ENCODE data around the gene GNGT2.

Gene GNGT2

DNA sequence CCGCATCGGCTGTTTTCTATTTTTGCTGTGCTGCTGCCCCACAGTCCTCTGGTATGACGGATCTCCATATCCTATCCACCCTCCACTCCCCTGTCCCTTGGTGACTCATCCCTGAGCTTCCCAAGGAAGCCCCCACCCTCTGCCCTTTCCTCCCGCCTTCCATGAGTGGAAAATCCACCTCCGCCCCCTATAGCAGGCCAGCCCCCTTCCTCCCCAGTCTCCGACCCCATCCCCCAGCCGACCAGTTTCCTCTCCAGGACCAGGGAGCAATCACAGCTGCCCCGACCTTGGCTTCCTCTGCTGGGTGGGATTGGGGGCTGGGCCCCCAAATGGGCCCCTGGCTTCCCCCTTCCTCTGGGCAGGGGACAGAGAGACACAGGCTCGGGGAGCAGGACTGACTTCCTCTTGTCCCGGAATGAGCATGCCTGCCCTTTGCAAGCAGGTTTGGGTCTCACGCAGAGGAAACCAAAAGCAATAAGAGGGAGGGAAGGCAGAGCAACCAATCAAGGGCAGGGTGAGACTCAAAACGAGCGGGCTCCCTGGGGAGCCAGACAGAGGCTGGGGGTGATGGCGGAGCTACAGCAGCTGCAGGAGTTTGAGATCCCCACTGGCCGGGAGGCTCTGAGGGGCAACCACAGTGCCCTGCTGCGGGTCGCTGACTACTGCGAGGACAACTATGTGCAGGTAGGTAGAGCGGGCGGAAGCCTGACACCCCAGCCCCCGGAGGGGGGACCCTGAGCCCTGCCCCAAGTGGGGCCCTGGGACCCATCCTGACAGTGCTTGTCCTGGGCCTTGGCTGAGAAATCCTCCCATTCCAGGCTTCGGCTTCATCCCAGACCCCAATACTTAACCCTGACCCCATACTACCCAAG, at the start of gene GNGT2, which contains the start of gene ABI3:
GNGT2 (minus strand) TSS at position 417 of the 872 bp plus-strand sequence. CDS start 3,152 bp downstream, outside the sequence.
ABI3 (plus strand) TSS at position 550 of the 872 bp plus-strand sequence; CDS start at position 568, 18 bp downstream.
- peak; percentile 48 to 62 for DNase-seq

DNA sequence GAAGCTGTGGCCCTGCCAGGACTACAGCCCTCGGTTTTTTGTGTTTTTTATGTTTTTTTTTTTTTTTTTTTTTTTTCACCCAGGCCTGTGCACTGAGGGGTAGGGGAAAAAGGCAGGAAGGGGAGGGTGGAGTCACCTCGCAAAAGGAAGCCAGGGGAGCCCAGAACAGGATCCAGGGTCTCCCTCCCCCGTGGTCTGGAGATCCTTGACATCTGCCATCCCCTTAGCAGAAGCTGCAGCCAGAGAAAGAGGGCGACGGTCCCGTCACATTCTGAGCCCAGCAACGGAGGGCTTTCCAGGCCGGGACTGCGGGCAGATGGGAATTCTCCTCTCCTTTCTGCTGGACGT, 49.3 kb upstream of the GNGT2 start:
- no peak for DNase-seq

DNA sequence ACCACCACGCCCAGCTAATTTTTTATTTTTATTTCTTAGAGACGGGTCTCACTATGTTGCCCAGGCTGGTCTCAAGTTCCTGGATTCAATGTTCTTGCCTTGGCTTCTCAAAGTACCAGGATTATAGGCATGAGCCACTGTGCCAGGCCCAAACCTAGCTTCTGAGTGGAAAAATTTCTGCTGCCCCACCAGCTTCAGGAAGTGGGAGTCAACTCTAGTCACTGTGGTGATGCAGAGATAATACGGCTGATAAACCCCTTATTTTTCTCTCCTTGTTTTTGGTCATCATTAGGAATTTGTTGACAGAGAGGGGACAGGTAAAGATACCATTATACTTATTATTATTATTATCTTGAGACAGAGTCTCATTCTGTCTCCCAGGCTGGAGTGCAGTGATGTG, 48.0 kb upstream of the GNGT2 start:
- DNase-seq = no peak

DNA sequence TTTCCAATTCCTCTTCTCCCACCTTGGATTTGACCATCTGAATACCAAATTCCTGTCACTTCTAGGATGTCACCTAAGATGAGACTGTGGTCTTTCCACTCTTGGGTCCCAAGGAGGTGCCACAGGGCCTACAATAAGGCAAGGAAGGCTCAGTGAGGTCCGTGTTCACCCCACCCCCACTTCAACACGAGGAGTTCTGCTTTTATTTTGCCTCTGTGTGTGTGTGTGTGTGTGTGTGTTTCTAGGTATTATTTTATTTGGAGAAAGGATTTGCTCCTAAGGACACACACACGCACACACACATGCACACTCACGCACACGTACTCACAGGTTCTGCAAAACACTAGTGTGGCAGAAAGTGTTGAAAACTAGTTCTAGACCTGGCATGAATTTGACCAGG, 44.8 kb upstream of the GNGT2 start:
- no peak for DNase-seq

DNA sequence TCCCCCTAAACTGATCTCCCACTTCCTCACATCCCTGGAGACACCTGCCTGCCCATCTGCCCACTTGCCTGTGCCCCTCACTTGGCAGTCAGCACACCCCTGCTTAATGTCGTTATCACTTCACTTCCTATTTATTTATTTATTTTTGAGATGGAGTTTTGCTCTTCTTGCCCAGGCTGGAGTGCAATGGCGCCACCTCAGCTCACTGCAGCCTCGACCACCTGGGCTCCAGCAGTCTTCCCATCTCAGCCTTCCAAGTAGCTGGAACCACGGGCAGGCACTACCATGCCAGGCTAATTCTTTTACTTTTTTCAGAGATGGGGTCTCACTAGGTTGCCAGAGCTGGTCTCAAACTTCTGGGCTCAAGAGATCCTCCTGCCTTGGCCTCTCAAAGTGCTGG, 43.7 kb upstream of the GNGT2 start:
- no peak for DNase-seq

DNA sequence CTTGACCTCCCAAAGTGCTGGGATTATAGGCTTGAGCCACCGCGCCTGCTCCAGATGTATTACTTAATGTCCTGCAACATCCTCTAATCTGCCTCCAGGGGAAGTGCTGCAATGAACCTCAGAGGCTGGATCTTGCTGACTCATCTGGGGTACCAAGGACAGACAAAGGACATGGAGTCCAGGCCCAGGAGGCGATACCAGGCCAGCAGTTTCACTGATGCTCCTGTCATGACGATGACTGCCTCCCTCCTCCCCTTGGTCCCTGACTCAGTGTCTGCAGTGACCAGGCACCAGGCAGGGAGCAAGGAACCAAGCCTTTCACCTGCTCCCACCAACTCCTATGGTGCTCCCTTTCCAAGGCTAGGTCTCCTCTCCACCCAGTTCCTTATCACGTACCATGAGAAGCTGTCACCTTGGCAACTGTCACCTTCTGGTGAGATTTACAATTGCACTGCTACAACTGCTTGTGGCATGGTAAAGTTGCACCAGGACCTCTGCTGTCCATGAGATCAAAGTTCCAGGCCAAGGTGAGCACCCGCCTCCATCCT, 41.8 kb upstream of the GNGT2 start:
- DNase-seq = peak; percentile 95 to 96

DNA sequence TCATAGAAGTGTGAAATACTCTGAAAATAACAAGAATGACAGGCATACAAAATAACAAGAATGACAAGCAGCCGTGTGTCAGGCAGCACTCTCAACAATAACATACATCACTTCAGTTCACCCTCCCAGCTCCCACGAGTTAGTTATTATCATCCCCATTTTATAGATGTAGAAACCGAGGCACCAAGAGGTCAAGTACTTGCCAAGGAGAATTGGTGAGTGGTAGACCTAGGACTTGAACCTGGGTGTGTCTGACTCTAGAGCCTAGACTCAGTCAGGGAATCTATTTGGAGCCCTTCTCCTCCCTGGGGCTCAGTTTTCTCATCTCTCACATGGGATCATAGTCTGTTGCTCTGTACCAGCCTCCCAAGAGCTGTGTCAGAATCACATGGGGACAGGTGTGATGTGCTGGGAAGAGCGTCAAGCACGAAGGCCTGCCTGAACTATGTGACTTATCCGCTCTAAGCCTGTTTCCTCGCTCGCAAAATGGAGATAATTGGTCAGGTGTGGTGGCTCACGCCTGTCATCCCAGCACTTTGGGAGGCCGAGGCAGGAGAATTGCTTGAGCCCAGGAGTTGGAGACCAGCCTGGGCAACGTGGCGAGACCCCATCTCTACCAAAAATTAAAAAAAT, 39.6 kb upstream of the GNGT2 start:
- DNase-seq = no peak

DNA sequence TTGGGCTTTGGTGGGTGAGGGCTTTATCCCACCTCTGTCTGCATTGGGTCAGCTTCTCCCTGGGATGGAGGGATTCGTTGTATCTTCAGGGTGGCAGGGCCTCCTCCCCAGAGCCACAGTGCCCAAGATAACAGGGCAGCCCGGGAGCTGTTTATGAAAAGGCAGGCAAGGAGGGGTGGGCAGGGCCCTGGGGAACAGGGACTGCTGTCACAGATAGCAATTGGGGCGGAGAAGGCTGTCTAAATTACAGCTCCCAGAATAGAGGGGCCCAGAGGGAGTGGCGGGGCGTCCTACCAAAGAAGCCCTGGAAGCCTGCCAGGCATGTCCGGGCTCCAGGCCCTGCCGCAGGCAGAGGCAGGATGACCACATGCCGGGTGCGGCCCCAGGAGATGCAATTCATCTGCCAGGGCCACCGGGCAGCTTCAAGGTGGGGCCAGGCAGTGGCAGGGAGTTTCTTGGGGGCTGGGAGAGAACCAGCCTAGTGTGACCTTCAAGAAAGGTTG, 39.0 kb upstream of the GNGT2 start:
- no peak for DNase-seq

DNA sequence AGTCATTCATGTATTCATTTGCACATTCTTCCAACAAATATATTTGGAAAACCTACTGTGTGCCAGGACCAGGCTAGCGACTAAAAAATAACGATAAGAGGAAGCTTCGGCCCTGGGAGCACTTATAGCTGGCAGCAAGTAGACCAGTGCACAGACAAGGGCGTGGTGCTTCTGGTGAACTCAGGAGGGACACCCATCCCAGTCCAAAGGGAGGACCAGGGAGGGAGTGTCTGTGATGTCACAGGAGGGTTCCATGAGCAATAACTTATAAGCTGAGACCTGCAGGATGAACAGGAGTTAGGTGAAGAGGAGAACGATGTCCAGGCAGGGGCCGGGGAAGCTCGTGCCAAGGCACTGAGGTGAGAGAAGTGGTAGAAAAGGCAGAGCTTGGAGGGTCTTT, 37.6 kb upstream of the GNGT2 start:
- no peak for DNase-seq

DNA sequence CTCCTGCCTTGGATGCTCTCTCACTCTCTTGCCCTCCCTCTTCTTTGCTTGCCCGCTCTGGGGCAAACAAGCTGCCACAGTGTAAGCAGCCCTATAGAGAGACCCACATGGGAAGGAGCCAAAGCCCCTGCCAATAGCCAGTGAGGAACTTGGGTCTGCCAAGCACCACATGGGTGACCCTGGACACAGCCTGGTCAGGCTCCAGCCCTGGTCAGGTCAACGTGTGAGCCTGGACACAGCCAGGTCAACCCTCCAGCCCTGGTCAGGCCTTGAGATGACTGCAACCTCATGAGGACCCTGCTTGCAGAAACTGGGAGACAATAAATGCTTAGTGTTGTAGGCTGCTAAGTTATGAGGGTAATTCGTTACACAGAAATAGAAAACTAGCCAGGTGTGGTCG, 34.5 kb upstream of the GNGT2 start:
- no peak for DNase-seq

DNA sequence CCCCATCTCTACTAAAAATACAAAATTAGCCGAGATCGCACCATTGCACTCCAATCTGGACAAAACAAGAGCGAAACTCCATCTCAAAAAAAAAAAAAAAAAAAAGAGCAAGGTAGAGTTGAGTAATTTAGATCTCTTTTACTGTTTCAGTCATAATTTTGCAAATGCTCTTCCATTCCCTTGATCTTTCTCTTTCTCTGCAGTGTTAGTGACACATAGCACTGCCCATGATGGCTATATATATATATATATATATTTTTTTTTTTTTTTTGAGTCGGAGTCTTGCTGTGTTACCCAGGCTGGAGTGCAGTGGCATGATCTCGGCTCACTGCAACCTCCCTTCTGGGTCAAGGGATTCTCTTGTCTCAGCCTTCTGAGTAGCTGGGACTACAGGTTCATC, 32.4 kb upstream of the GNGT2 start:
- DNase-seq = no peak

DNA sequence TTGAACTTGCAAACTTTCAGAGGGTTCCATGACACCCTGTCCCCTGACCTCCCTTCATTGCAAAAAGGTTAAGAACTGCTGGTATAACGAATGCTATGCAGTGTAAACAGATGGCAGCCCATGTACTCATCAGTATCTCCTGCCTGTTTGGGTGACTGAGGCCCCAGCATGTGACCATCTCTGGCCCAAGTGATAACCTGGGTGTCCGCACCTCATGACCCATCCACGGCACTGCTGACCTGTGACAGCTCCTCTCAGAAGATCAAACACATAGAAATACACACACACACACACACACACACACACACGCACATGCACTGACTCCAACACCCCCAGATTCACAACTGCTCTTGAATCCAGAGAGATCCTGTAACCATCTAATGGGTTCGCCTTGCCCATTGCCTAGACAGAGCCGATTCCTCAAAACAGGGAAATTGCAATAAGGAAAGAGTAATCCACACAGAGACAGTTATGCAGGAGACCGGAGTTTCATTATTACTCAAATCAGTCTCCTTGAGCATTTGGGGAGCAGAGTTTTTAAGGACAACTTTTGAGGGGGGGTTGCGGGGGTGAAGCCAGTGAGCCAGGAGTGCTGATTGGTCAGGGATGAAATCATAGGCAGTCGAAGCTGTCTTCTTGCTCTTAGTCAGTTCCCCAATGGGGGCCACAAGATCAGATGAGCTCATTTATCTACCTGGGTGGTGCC, 31.5 kb upstream of the GNGT2 start:
- no peak for DNase-seq

DNA sequence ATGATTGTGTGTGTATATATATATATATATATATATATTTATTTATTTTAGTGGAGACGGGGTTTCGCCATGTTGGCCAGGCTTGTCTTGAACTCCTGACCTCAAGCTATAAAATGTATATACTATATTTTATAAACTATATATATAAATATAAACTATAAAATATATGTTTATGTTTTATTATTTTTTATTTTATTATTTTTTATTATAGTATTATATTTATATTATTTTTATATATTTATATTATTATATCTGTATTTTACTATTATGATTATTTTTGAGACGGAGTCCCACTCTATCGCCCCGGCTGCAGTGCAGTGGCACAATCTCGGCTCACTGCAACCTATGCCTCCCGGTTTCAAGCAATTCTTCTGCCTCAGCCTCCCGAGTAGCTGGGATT, 30.7 kb upstream of the GNGT2 start:
- no peak for DNase-seq

DNA sequence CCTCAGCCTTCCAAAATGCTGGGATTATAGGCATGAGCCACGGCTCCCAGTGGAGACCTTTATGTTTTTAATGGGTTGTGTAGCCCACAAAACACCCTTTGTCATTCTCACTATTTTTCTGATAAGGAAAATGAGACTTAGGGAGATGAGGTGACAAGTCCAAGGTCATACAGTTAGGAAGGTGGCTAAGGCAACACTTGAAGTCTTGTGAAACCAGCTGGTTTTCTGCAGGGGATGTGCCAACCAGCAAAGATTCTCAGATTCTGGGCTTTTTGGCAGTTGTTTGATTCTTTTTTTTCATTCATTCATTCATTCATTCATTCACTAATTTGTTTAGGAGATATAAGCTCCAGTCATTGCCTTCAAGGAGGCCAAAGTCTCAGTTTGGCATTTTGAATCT, 30.2 kb upstream of the GNGT2 start:
- DNase-seq = no peak

DNA sequence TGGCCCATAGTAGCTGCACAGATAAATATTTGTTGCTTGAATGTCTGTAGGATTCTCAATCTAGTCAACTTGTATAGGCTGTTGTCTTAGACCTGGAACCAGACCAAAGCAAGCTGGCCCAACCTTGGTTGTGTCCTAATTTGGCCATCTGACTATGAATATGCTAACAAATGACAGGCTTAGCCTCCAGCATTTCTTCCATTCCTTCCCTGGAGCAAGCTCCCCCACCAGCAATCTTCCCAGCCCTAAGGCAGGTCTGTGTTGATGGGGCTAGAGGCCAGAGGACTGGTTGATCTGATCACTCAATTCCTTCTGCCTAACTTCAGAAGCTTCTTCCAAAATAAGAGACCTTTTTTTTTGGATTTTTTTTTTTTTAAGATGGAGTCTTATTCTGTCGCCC, 29.6 kb upstream of the GNGT2 start:
- no peak for DNase-seq

DNA sequence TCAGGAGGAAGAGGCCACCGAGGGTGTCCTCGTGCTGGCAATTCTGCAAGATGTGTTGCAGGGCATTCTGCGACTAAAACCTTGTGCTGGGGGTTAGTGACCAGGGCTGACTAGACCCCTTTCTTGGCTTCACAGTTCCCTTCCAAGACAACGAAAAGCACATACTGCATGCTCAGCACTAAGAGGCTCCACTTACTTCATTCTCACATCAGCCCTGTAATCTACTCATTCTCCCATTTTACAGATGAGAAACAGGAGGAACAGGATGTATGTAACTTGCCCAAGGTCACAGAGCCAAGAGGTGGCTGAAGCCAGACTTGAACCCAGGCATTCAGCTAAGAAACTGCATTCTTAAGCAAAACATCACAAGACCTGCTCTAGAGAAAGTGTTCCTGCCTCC, 25.5 kb upstream of the GNGT2 start:
- DNase-seq = no peak

DNA sequence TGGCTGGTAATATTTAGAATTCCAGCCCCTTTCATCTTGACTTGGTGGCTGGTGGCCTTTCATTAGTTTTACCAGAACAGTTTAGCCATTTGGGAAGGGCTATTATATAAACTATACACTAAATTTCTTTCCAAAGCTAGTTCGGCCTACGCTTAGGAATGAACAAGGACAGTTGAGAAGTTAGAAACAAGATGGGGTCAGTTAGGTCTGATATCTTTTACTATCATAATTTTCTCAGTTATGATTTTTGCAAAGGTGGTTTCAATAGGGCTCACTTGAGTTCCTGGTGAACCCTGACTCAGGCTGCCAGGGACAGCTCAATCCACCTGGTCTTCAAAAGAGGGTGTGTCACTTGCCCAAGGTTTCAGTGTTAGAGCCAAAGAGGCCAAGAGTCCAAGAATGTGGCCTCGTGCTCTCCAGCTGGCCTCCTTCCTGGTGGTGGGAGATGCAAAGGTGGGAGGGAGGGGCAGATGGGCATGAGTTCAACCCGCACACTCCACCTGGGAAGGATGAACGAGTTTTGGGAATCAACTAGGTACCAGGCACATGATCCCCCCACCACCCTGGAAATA, 24.2 kb upstream of the GNGT2 start:
- DNase-seq = no peak

DNA sequence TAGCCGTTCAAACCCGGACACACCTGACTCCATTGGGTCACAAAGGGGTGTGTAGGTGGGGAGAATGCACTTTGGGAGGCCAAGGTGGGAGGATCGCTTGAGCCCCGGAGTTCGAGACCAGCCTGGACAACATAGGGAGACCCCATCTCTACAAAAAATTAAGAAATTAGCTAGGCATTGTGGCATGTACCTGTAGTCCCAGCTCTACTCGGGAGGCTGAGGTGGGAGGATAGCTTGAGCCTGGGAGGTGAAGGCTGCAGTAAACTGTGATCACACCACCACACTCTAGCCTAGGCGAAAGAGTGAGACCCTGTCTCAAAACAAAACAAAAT, 21.2 kb upstream of the GNGT2 start:
- no peak for DNase-seq

DNA sequence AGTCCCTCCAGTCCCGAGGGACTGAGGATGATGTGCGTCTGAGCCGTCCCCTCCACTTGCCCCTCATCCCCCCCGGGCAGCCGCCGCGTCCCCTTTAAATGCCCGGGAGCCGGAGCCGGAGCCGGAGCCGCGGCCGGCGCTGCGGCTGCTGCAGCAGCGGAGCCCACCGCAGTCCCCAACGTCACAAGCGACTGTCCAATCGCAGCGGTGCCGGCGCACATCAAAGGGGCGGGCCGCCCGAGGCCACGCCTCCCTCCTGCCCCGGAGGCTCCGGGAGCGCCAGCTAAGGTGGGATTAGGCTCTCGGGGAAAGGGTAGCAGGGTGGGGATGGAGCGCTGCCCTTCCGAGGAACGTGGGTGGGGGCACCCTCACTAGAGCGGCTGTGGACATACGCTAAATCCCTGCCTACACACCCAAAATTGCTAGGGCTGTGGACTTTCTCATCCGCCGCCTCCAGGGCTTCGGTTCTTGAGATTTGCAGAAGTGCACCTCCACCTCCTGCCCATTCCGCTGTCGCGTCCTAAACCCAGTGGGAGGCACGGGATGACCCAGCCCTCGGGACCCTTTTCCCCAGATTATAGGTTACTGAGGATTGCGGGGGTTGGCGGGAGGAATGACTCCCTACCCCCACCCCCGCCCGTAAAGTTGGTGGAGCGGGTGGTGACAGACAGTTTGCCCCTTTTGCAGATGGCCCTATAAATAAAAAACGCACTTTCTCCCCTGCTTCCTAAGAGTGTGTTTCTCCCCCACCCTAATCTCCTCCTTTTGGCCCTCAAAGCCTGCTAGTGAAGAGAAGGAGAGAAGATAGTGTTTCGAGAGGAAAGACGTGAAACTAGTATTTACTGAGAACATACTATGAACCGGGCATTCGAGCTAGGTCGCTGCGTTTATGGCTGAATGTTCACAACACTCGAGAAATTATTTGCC, 20.5 kb upstream of the GNGT2 start, which contains the start of gene PHOSPHO1:
PHOSPHO1 (minus strand) TSS at position 152 of the 927 bp plus-strand sequence. CDS start 4,096 bp downstream, outside the sequence.
- DNase-seq = peak; percentile 50 to 73

DNA sequence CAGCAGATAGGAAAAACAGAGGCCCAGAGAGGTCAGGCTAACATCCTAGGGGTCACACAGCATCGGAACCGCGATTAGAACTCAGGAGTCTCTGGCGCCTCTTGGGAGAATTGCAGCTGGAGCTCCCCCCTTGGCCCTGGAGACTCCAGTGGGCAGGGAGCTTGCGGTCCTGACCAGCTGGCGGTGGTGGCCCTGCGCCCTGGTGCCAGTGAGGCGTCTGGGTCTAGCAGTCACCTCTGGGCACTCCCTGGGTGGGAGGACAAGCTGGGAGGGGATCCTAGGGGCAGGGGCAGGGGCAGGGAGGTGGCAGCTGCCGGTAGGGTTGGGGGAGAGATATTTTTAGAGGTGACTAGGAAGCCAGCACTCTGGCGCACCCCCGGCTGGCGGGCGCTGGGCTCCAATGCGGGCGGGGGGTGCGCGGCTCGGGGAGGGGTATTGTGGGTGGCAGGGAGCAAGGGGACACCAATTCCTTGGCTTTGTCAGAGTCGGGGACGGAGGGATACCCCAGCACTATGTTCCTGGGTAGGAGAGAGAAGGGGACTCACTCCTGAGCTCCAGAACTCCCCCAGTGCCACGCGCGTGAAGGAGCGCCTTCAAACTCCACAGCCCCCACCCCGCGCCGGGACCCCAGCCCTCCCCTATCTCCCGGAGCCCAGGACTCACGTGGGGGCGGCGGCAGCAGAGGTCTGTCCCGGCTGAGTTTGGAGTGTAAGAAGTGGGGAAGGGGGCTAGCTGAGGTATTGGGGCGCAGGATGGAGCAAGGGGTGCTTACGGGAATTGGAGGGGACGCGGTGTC, 19.6 kb upstream of the GNGT2 start:
- no peak for DNase-seq

All from AML-193 (cell line).